Measurements from ENCODE around the gene FKBP3. TPM values are rescaled to one million over a fixed set of nuclear protein-coding genes. Genes with fewer than 3 reads are reported as not detected.

The FKBP3 gene
- total and polyA plus RNA-seq, 2 of the 4 experiments (the other 2 are of a cell fraction): 8.6 to 45.3 TPM

GRCh38 chr14:45083617-45083975, 50.7 kb downstream of the FKBP3 start:
- Histone ChIP-seq H4K20me1 (ENCODE audit: insufficient read depth, low read length) (peaks cover 43% of the 10 kb centered on the region), H3K18ac (ENCODE audit: low read depth, low read length) (peak overlapping the region; percentile 30; the same call in 1 of the 2 replicates), H4K8ac (ENCODE audit: low read depth in 2 of 2, low read length in 2 of 2) (peak overlapping the region; percentile 55 to 90), H3K9me3 (ENCODE audit: control insufficient read depth, insufficient read depth, low read length) (no peaks in the 10 kb centered on the region), H2BK5ac (ENCODE audit: low read depth, low read length, poor library complexity, severe bottlenecking) (no peak overlapping the region), H3K9me1 (ENCODE audit: insufficient read depth, low read length) (0 out of 2 replicates have a peak, but pooled peaks cover 3% of the 10 kb centered on the region), H3K4ac (ENCODE audit: low read depth, low read length) (peak overlapping the region; percentile 65; the same call in 1 of the 2 replicates), H2BK20ac (ENCODE audit: low read depth, low read length) (no peak overlapping the region), H2BK15ac (ENCODE audit: low read depth, low read length) (no peak overlapping the region), H2AK5ac (ENCODE audit: low read depth, low read length) (no peak overlapping the region), H3K36me3 (ENCODE audit: control insufficient read depth, insufficient read depth, low read length) (no peaks in the 10 kb centered on the region), H3K56ac (ENCODE audit: extremely low read depth, insufficient read depth, low read length) (no peak overlapping the region), H3K27ac (ENCODE audit: insufficient read depth, low read length) (no peak overlapping the region; the same call in 1 of the 2 replicates), H2BK120ac (ENCODE audit: low read depth, low read length) (no peak overlapping the region), H3K4me2 (ENCODE audit: low read depth, low read length) (peak overlapping the region; percentile 83), H4K91ac (ENCODE audit: insufficient read depth, low read depth, low read length) (no peak overlapping the region), H3K23ac (ENCODE audit: low read depth, low read length) (0 out of 2 replicates have a peak overlapping the region, but pooled peaks have one; percentile 22), H4K5ac (ENCODE audit: low read depth, low read length) (peak overlapping the region; percentile 83), H2AFZ (replicated peaks; ENCODE audit: low read length, poor library complexity) (peak overlapping the region; percentile 95), H3K4me3 (ENCODE audit: insufficient read depth, low read depth, low read length) (peak overlapping the region; percentile 70), H3K9ac (ENCODE audit: low read depth, low read length) (peak overlapping the region; percentile 66), H3K27me3 (ENCODE audit: control insufficient read depth, insufficient read depth, low read length) (no peaks in the 10 kb centered on the region), H3K14ac (replicated peaks; ENCODE audit: low read depth, low read length) (0 out of 2 replicates have a peak overlapping the region, but pooled peaks have one; percentile 65), H2AK9ac (replicated peaks; ENCODE audit: low read depth, low read length, poor library complexity) (no peak overlapping the region), H3K4me1 (ENCODE audit: control insufficient read depth, insufficient read depth, low read length) (no peaks in the 10 kb centered on the region), H3K79me1 (ENCODE audit: low read depth in 1 of 2, low read length in 2 of 2) (peaks cover 0 to 16% of the 10 kb centered on the region in 2 experiments; a peak in 2 of 4 replicates)
- no peak for TF ChIP-seq MAZ (IDR thresholded peaks at IDR 0.05; ENCODE audit: borderline replicate concordance, low read depth, low read length)
- TF ChIP-seq CTCF (conservative IDR thresholded peaks at IDR 0.05; ENCODE audit: low read depth, low read length): no peak
- no peak for TF ChIP-seq RFX5 (IDR thresholded peaks at IDR 0.05; ENCODE audit: low read depth, low read length)
- TF ChIP-seq MXI1 (IDR thresholded peaks at IDR 0.05; ENCODE audit: borderline replicate concordance, low read depth, low read length): no peak
- no peak for TF ChIP-seq RAD21 (IDR thresholded peaks at IDR 0.05; ENCODE audit: low read length)
- TF ChIP-seq RCOR1 (IDR thresholded peaks at IDR 0.05; ENCODE audit: insufficient replicate concordance, low read length): no peak
- TF ChIP-seq CEBPB (IDR thresholded peaks at IDR 0.05; ENCODE audit: low read depth, low read length): no peak
- TF ChIP-seq FOS (IDR thresholded peaks at IDR 0.05; ENCODE audit: low read depth, low read length): no peak
- no peak for TF ChIP-seq CHD1 (IDR thresholded peaks at IDR 0.05; ENCODE audit: low read depth, low read length)
- no peak for TF ChIP-seq USF2 (IDR thresholded peaks at IDR 0.05; ENCODE audit: low read depth, low read length)
- no peak for TF ChIP-seq POLR2A (IDR thresholded peaks at IDR 0.05; ENCODE audit: low read depth, low read length)
- TF ChIP-seq BHLHE40 (IDR thresholded peaks at IDR 0.05; ENCODE audit: low read depth, low read length): no peak
- TF ChIP-seq SMC3 (IDR thresholded peaks at IDR 0.05; ENCODE audit: low read depth, low read length): no peak
- no peak for TF ChIP-seq ELK1 (IDR thresholded peaks at IDR 0.05; ENCODE audit: borderline replicate concordance, low read depth, low read length)
- no peak for TF ChIP-seq NFE2L2 (IDR thresholded peaks at IDR 0.05; ENCODE audit: low read depth, low read length)
- no peak for TF ChIP-seq MAFK (IDR thresholded peaks at IDR 0.05; ENCODE audit: low read depth, low read length)
- no peak for ATAC-seq (ENCODE audit: low read depth)
- CTCF ChIA-PET: no interaction called here
- POLR2A ChIA-PET (ENCODE audit: unreplicated experiment): no interaction called here
- in situ Hi-C loops (cut with MboI; ENCODE audit: low sequenced_read_pairs): no loop called here
- no TSS peak for BruUV-seq (replicated peaks)
- WGBS, 2 experiments (ENCODE audit: extremely low coverage in 2 of 2, insufficient read length in 1 of 2): no CpG with 5 or more reads among the region's 10 CpGs
- intact Hi-C loops (cut with micrococcal nuclease): no loop called here
- no peak for DNase-seq
- dilution Hi-C loops (cut with HindIII; ENCODE audit: low sequenced_read_pairs, unreplicated experiment): no loop called here
